ENCODE measurements around the gene HNRNPUL1.

GRCh38 chr19:41217741-41218140 lies 46.4 kb upstream of the HNRNPUL1 start:
- TF ChIP-seq CTCF (conservative IDR thresholded peaks at IDR 0.05 in 1 of 2, IDR thresholded peaks at IDR 0.05 in 1 of 2; ENCODE audit: extremely low read depth in 1 of 2, insufficient read depth in 1 of 2, low read depth in 1 of 2, low read length in 2 of 2) (no peak), EZH2 (IDR thresholded peaks at IDR 0.05; ENCODE audit: borderline replicate concordance, low read length) (no peak)
